DMS 273 treated with DMSO at 0.1 percent for 48 hours (cell line): ENCODE data around the gene TBK1.
"Not testable (repeated sequence)": the region's sequence is repeated elsewhere in the genome, so short reads cannot be mapped to it uniquely, and the experiment has no call there.

Experiments used
- DNase-seq: peaks from one replicate; lab custom pipeline; 2025; lab: John Stamatoyannopoulos, UW

The TBK1 gene

GRCh38 chr12:64497484-64497883 lies 45.6 kb downstream of the TBK1 start:
- no peak for DNase-seq

GRCh38 chr12:64497903-64498302 lies 46.0 kb downstream of the TBK1 start:
- no peak for DNase-seq

- DNase-seq = no peak
Observed at GRCh38 chr12:64500394-64500793, 48.5 kb downstream of the TBK1 start.

- no peak for DNase-seq
Observed at GRCh38 chr12:64501486-64501885, 49.6 kb downstream of the TBK1 start.

GRCh38 chr12:64506955-64507354 lies 55.0 kb downstream of the TBK1 start:
- no peak for DNase-seq

GRCh38 chr12:64510667-64511066 lies 58.7 kb downstream of the TBK1 start:
- no peak for DNase-seq

GRCh38 chr12:64518396-64518795 lies 66.5 kb downstream of the TBK1 start:
- no peak for DNase-seq

GRCh38 chr12:64521833-64522232 lies 69.9 kb downstream of the TBK1 start:
- no peak for DNase-seq

- no peak for DNase-seq
Observed at GRCh38 chr12:64522316-64522715, 70.4 kb downstream of the TBK1 start.

- DNase-seq = no peak
Observed at GRCh38 chr12:64522807-64523206, 70.9 kb downstream of the TBK1 start.

GRCh38 chr12:64523565-64524444 lies 71.9 kb downstream of the TBK1 start:
- not testable (repeated sequence) for DNase-seq

- no peak for DNase-seq
Observed at GRCh38 chr12:64525461-64526160, 73.7 kb downstream of the TBK1 start.

- no peak for DNase-seq
Observed at GRCh38 chr12:64526859-64527258, 74.9 kb downstream of the TBK1 start.

GRCh38 chr12:64528616-64529015 lies 76.7 kb downstream of the TBK1 start:
- no peak for DNase-seq

- DNase-seq = no peak
Observed at GRCh38 chr12:64530566-64530965, 78.6 kb downstream of the TBK1 start.

- no peak for DNase-seq
Observed at GRCh38 chr12:64531665-64532334, 79.9 kb downstream of the TBK1 start.

- DNase-seq = no peak
Observed at GRCh38 chr12:64532734-64533351, 80.9 kb downstream of the TBK1 start.

- DNase-seq = no peak
Observed at GRCh38 chr12:64534672-64535199, 82.8 kb downstream of the TBK1 start.

GRCh38 chr12:64538121-64538520 lies 86.2 kb downstream of the TBK1 start:
- no peak for DNase-seq

- not testable (repeated sequence) for DNase-seq
Observed at GRCh38 chr12:64542409-64543047, 90.6 kb downstream of the TBK1 start.

- DNase-seq = no peak
Observed at GRCh38 chr12:64544371-64545080, 92.6 kb downstream of the TBK1 start.
